Hepatocyte (in vitro differentiated cells): ENCODE measurements around the gene MEGF11.
"Not testable (repeated sequence)": the region's sequence is repeated elsewhere in the genome, so short reads cannot be mapped to it uniquely, and the experiment has no call there.

Source experiments
- EZH2 ChIP-seq: fragments of 200-600 bp; sonication (generic); IDR thresholded peaks from 2 replicates; pipeline ENCODE4 v1.6.1; 2016; ENCODE audit warnings: antibody characterized with exemption, mild to moderate bottlenecking, borderline replicate concordance
- TF ChIP-seq, protein P1 (sequence below): fragments of 200-600 bp; sonication (generic); IDR thresholded peaks from 2 replicates; pipeline ENCODE4 v1.5.1; 2016; ENCODE audit warnings: antibody characterized with exemption, mild to moderate bottlenecking; ENCODE audit not compliant: poor library complexity

DNA sequence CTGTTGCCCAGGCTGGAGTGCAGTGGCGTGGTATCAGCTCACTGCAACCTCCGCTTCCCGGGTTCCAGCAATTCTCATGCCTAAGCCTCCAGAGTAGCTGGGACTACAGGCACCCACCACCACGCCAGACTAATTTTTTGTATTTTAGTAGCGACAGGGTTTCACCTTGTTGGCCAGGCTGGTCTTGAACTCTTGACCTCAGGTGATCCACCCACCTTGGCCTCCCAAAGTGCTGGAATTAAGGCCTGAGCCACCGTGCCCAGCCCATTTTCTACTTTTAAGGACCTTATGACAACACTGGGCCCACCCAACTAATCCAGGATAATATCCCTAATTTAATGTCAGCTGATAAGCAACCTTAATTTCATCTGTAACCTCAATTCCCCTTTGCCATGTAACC, 385.6 kb downstream of the MEGF11 start:
- TF ChIP-seq, protein P1, sequence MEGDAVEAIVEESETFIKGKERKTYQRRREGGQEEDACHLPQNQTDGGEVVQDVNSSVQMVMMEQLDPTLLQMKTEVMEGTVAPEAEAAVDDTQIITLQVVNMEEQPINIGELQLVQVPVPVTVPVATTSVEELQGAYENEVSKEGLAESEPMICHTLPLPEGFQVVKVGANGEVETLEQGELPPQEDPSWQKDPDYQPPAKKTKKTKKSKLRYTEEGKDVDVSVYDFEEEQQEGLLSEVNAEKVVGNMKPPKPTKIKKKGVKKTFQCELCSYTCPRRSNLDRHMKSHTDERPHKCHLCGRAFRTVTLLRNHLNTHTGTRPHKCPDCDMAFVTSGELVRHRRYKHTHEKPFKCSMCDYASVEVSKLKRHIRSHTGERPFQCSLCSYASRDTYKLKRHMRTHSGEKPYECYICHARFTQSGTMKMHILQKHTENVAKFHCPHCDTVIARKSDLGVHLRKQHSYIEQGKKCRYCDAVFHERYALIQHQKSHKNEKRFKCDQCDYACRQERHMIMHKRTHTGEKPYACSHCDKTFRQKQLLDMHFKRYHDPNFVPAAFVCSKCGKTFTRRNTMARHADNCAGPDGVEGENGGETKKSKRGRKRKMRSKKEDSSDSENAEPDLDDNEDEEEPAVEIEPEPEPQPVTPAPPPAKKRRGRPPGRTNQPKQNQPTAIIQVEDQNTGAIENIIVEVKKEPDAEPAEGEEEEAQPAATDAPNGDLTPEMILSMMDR: not testable (repeated sequence)
- not testable (repeated sequence) for TF ChIP-seq EZH2
